ENCODE measurements around the gene ADAMTS2.

ADAMTS2 gene

GRCh38 chr5:179161901-179162300 lies 183.4 kb downstream of the ADAMTS2 start:
- Histone ChIP-seq H3K9me2 (replicated peaks; ENCODE audit: insufficient read depth, low read length) (no peaks in the 10 kb centered on the region), H2AFZ (ENCODE audit: low read depth, low read length, severe bottlenecking) (no peak overlapping the region), H3K27me3 (ENCODE audit: low read length) (no peaks in the 10 kb centered on the region), H3K9ac (ENCODE audit: low read length) (no peak overlapping the region), H3K36me3 (ENCODE audit: low read length) (no peaks in the 10 kb centered on the region), H3F3A (ENCODE audit: insufficient read depth) (no peaks in the 10 kb centered on the region), H3K27ac (ENCODE audit: low read depth, low read length) (no peak overlapping the region), H4K20me1 (ENCODE audit: low read depth, low read length) (no peaks in the 10 kb centered on the region), H3K4me3 (ENCODE audit: insufficient read depth, low read length, poor library complexity, severe bottlenecking) (no peak overlapping the region), H3K4me2 (ENCODE audit: low read depth, low read length, poor library complexity, severe bottlenecking) (no peak overlapping the region), H3K79me2 (ENCODE audit: insufficient read depth, low read length) (no peaks in the 10 kb centered on the region), H3K9me3 (ENCODE audit: insufficient read depth, low read length) (no peaks in the 10 kb centered on the region)
- TF ChIP-seq EZH2phosphoT487 (conservative IDR thresholded peaks at IDR 0.05; ENCODE audit: low read length) (no peak), CTCF (IDR thresholded peaks at IDR 0.05; ENCODE audit: insufficient read depth, low read length, poor library complexity, severe bottlenecking) (no peak)

GRCh38 chr5:179160584-179160983 lies 184.7 kb downstream of the ADAMTS2 start:
- TF ChIP-seq EZH2phosphoT487 (conservative IDR thresholded peaks at IDR 0.05; ENCODE audit: low read length) (no peak), CTCF (IDR thresholded peaks at IDR 0.05; ENCODE audit: insufficient read depth, low read length, poor library complexity, severe bottlenecking) (no peak)
- H3K9me2 ChIP-seq (replicated peaks; ENCODE audit: insufficient read depth, low read length) = no peaks in the 10 kb centered on the region
- H3K27ac ChIP-seq (ENCODE audit: low read depth, low read length) = no peak overlapping the region
- H3F3A ChIP-seq (ENCODE audit: insufficient read depth) = no peaks in the 10 kb centered on the region
- H3K4me2 ChIP-seq (ENCODE audit: low read depth, low read length, poor library complexity, severe bottlenecking) = no peak overlapping the region
- no peak overlapping the region for H3K9ac ChIP-seq (ENCODE audit: low read length)
- H3K4me3 ChIP-seq (ENCODE audit: insufficient read depth, low read length, poor library complexity, severe bottlenecking) = no peak overlapping the region
- no peaks in the 10 kb centered on the region for H3K9me3 ChIP-seq (ENCODE audit: insufficient read depth, low read length)
- H3K27me3 ChIP-seq (ENCODE audit: low read length) = no peaks in the 10 kb centered on the region
- H4K20me1 ChIP-seq (ENCODE audit: low read depth, low read length) = no peaks in the 10 kb centered on the region
- no peaks in the 10 kb centered on the region for H3K79me2 ChIP-seq (ENCODE audit: insufficient read depth, low read length)
- no peaks in the 10 kb centered on the region for H3K36me3 ChIP-seq (ENCODE audit: low read length)
- no peak overlapping the region for H2AFZ ChIP-seq (ENCODE audit: low read depth, low read length, severe bottlenecking)

GRCh38 chr5:179158556-179158955 lies 186.7 kb downstream of the ADAMTS2 start:
- no peak overlapping the region for H3K9ac ChIP-seq (ENCODE audit: low read length)
- no peaks in the 10 kb centered on the region for H3K36me3 ChIP-seq (ENCODE audit: low read length)
- no peak for TF ChIP-seq EZH2phosphoT487 (conservative IDR thresholded peaks at IDR 0.05; ENCODE audit: low read length)
- TF ChIP-seq CTCF (IDR thresholded peaks at IDR 0.05; ENCODE audit: insufficient read depth, low read length, poor library complexity, severe bottlenecking) = no peak
- H2AFZ ChIP-seq (ENCODE audit: low read depth, low read length, severe bottlenecking) = no peak overlapping the region
- H3K27me3 ChIP-seq (ENCODE audit: low read length) = no peaks in the 10 kb centered on the region
- H3K4me2 ChIP-seq (ENCODE audit: low read depth, low read length, poor library complexity, severe bottlenecking) = no peak overlapping the region
- no peak overlapping the region for H3K27ac ChIP-seq (ENCODE audit: low read depth, low read length)
- no peaks in the 10 kb centered on the region for H3F3A ChIP-seq (ENCODE audit: insufficient read depth)
- H3K9me2 ChIP-seq (replicated peaks; ENCODE audit: insufficient read depth, low read length) = no peaks in the 10 kb centered on the region
- H3K4me3 ChIP-seq (ENCODE audit: insufficient read depth, low read length, poor library complexity, severe bottlenecking) = no peak overlapping the region
- H3K79me2 ChIP-seq (ENCODE audit: insufficient read depth, low read length) = no peaks in the 10 kb centered on the region
- H3K9me3 ChIP-seq (ENCODE audit: insufficient read depth, low read length) = no peaks in the 10 kb centered on the region
- no peaks in the 10 kb centered on the region for H4K20me1 ChIP-seq (ENCODE audit: low read depth, low read length)
